ENCODE measurements around the gene NGEF.

NGEF gene

GRCh38 chr2:232839411-232840079 is 173.5 kb downstream of the NGEF start:
- DNase-seq (ENCODE audit: low read depth, low spot score), result no peak

DNA sequence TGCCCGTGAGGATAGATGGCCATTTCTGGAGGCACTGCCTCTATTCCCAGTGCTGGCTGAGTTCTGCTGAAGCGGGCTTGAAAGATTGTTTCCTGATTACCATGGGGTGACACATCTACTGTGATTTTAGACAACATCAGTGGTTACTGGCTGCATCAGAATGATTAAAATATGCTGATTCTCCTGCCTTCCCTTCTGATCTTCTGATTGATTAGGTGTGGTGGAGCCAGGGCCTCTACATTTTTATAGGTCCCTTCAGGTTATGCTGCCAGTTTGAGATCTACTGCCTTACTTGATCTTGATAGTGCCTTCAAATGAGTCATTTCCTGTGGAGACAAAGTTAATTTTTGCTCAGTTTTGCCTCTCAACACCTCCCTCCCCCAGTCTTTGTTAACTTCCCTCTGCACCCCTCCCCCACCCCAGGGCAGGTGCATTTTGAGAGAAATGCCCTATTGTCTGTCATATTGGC is 174.6 kb downstream of the NGEF start:
- DNase-seq (ENCODE audit: low read depth, low spot score), result no peak

GRCh38 chr2:232836934-232837333 is 176.1 kb downstream of the NGEF start:
- DNase-seq (ENCODE audit: low read depth, low spot score), result no peak

- DNase-seq (ENCODE audit: low read depth, low spot score), result no peak
Measured at GRCh38 chr2:232835687-232836208, 177.3 kb downstream of the NGEF start.

DNA sequence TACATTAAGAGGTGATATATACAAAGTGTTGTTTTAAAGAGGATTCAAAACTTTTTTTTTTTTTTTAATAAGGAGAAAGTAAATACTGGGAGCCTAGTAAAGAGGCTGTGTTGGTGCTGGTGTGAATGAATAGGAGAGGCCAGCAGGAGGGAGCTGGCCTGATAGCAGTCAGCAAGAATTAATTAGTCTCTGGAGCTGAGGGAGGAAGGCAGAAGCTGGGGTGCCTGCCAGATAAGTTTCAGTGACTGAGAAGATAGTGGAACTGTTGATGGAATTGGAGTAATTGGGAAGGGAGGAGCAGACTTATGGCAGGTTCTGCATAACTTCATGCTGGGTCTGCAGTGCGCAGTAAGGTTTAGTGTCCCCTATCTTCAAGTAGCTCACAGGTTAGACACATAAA is 179.2 kb downstream of the NGEF start:
- DNase-seq (ENCODE audit: low read depth, low spot score), result no peak

- DNase-seq (ENCODE audit: low read depth, low spot score), result no peak
Measured at GRCh38 chr2:232831496-232831895, 181.6 kb downstream of the NGEF start.

DNA sequence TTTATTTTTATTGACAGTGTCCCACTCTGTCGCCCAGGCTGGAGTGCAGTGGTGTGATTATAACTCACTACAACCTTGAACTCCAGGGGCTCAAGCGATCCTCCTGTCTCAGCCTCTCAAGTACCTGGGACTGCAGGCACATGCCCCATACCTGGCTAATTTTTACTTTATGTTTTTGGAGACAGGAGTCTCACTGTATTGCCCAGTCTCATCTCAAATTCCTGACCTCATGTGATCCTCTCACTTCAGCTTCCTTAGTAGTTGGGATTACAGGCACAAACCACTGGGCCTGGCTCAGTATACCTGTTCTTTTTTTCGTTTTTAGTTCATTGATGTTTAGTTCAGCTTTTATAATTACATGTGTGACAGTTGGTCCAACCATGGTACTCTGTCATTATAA is 183.1 kb downstream of the NGEF start:
- DNase-seq (ENCODE audit: low read depth, low spot score), result no peak

All from iPS DF 19.7 (cell line).